HG03571 (cell line): ENCODE data around the gene POC1A.

Experiments used
- ATAC-seq: cut with Tn5 transposase; IDR thresholded peaks from one replicate; pipeline ENCODE4 v1.9.1; 2021; ENCODE audit not compliant: unreplicated experiment

The POC1A gene

GRCh38 chr3:52070724-52071621, 83.2 kb downstream of the POC1A start:
- ATAC-seq: no peak

GRCh38 chr3:52069855-52070254, 84.4 kb downstream of the POC1A start:
- ATAC-seq: no peak

- ATAC-seq: no peak
Measured at GRCh38 chr3:52069135-52069534, 85.1 kb downstream of the POC1A start.

- ATAC-seq: no peak
Measured at GRCh38 chr3:52068730-52069129, 85.5 kb downstream of the POC1A start.

- no peak for ATAC-seq
Measured at GRCh38 chr3:52068055-52068571, 86.1 kb downstream of the POC1A start.

- ATAC-seq: no peak
Measured at GRCh38 chr3:52067526-52067925, 86.7 kb downstream of the POC1A start.

GRCh38 chr3:52067046-52067445, 87.2 kb downstream of the POC1A start:
- ATAC-seq: no peak

GRCh38 chr3:52065264-52065756, 88.9 kb downstream of the POC1A start:
- no peak for ATAC-seq

- no peak for ATAC-seq
Measured at GRCh38 chr3:52064561-52064960, 89.7 kb downstream of the POC1A start.

GRCh38 chr3:52063026-52063723, 91.0 kb downstream of the POC1A start:
- ATAC-seq: no peak

- ATAC-seq: no peak
Measured at GRCh38 chr3:52062505-52062904, 91.7 kb downstream of the POC1A start.

- no peak for ATAC-seq
Measured at GRCh38 chr3:52061121-52061910, 92.9 kb downstream of the POC1A start.

GRCh38 chr3:52059781-52060180, 94.4 kb downstream of the POC1A start:
- ATAC-seq: no peak

- no peak for ATAC-seq
Measured at GRCh38 chr3:52057812-52058495, 96.3 kb downstream of the POC1A start.

- ATAC-seq: peak; percentile 73
Measured at GRCh38 chr3:52056968-52057811, 97.0 kb downstream of the POC1A start.

- peak; percentile 21 for ATAC-seq
Measured at GRCh38 chr3:52056521-52056967, 97.7 kb downstream of the POC1A start, which contains the start of gene DUSP7. Gene DUSP7, minus strand, starts transcription at chr3:52056571. Its CDS starts 205 bp downstream, at chr3:52056366.

GRCh38 chr3:52055537-52056351, 98.5 kb downstream of the POC1A start:
- ATAC-seq: peak; percentile 11
